ENCODE data around the gene RGL2. TPM values are rescaled to one million over a fixed set of nuclear protein-coding genes. Genes with fewer than 3 reads are reported as not detected.

RGL2 gene
- total and polyA plus RNA-seq, 2 experiments from 2014 or later = 18.5 to 23.3 TPM

DNA sequence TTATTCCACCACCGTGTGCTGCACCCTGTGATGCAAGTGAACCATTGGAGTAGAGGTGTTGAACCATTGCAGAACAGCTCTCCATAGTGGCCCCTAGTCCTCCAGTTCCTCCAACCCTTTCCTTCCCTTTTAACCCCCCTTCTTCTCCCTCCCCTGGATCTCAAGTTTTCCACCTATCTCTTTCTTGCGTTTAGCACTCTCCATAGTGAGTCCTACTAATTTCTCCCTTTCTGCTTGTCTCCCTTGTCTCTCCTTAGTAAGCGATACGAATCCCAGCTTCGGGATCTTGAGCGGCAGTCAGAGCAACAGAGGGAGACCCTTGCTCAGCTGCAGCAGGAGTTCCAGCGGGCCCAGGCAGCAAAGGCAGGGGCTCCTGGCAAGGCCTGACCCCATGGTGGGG is 8.3 kb downstream of the RGL2 start:
- no peak for DNase-seq
- Histone ChIP-seq H3K9ac (peak overlapping the region; percentile 94), H3F3A (ENCODE audit: insufficient read depth) (no peaks in the 10 kb centered on the region), H3K4me2 (ENCODE audit: unreplicated experiment) (peak overlapping the region; percentile 99), H3K4me1 (ENCODE audit: insufficient read depth) (peaks cover 13% of the 10 kb centered on the region), H3K79me2 (ENCODE audit: insufficient read depth) (peaks cover 57% of the 10 kb centered on the region), H4K20me1 (ENCODE audit: insufficient read depth) (no peaks in the 10 kb centered on the region), H3K4me3 (peak overlapping the region; percentile 98), H3K9me3 (ENCODE audit: low read depth) (no peaks in the 10 kb centered on the region), H3K27me3 (replicated peaks; ENCODE audit: insufficient read depth) (no peaks in the 10 kb centered on the region), H3K36me3 (ENCODE audit: low read depth) (peaks cover 13% of the 10 kb centered on the region; the same call in 1 of the 2 replicates), H3K9me2 (ENCODE audit: insufficient read depth) (no peaks in the 10 kb centered on the region), H2AFZ (no peak overlapping the region), H3K27ac (no peak overlapping the region)
- in situ Hi-C loops (cut with MboI) = no loop called here
- TF ChIP-seq EZH2phosphoT487 (IDR thresholded peaks at IDR 0.05; ENCODE audit: insufficient read depth, low read depth) (no peak), EZH2 (IDR thresholded peaks at IDR 0.05; ENCODE audit: insufficient read depth, poor library complexity, severe bottlenecking) (no peak)
- 63 to 68% methylated on average over 7 of the region's 7 CpGs for WGBS, 2 experiments (ENCODE audit: low coverage in 1 of 2, low lambda C conversion rate in 2 of 2, missing lambda C conversion rate in 2 of 2)

DNA sequence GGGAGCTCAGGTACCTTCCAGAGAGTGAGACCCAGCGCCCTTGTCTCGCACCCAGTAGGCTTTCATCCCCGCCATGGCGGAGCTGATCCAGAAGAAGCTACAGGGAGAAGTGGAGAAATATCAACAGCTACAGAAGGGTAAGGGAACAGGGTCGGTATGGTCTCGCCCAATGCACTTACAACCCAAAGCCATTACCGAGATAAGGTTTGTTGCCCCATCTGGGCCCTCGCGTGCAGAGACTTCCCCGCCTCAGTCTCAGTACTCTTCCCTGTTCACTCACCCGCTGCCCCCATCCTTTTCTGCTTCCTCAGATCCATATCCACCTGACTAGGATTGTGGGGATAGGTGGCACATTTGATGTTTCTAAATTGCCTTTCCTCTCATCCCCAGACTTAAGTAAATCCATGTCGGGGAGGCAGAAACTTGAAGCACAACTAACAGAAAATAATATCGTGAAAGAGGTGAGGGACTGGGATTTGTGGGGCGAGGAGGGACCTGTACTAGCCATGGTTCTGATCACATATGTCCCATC is 8.9 kb downstream of the RGL2 start:
- Histone ChIP-seq H3K9me2 (ENCODE audit: insufficient read depth) (no peaks in the 10 kb centered on the region), H3K27ac (peak overlapping the region; percentile 64), H3K4me1 (ENCODE audit: insufficient read depth) (peaks cover 13% of the 10 kb centered on the region), H3K79me2 (ENCODE audit: insufficient read depth) (peaks cover 63% of the 10 kb centered on the region), H2AFZ (peak overlapping the region; percentile 98), H4K20me1 (ENCODE audit: insufficient read depth) (no peaks in the 10 kb centered on the region), H3K9me3 (ENCODE audit: low read depth) (no peaks in the 10 kb centered on the region), H3K36me3 (ENCODE audit: low read depth) (peaks cover 18% of the 10 kb centered on the region; the same call in 1 of the 2 replicates), H3K4me3 (peak overlapping the region; percentile 98), H3K27me3 (replicated peaks; ENCODE audit: insufficient read depth) (no peaks in the 10 kb centered on the region), H3K9ac (peak overlapping the region; percentile 94), H3F3A (ENCODE audit: insufficient read depth) (no peaks in the 10 kb centered on the region), H3K4me2 (ENCODE audit: unreplicated experiment) (peak overlapping the region; percentile 99)
- TF ChIP-seq EZH2 (IDR thresholded peaks at IDR 0.05; ENCODE audit: insufficient read depth, poor library complexity, severe bottlenecking) (no peak), EZH2phosphoT487 (IDR thresholded peaks at IDR 0.05; ENCODE audit: insufficient read depth, low read depth) (no peak)
- in situ Hi-C loops (cut with MboI) = no loop called here
- WGBS, 2 experiments (ENCODE audit: low coverage in 1 of 2, low lambda C conversion rate in 2 of 2, missing lambda C conversion rate in 2 of 2) = 1 to 3% methylated on average over 13 to 14 of the region's 14 CpGs
- peak; percentile 66 for DNase-seq

DNA sequence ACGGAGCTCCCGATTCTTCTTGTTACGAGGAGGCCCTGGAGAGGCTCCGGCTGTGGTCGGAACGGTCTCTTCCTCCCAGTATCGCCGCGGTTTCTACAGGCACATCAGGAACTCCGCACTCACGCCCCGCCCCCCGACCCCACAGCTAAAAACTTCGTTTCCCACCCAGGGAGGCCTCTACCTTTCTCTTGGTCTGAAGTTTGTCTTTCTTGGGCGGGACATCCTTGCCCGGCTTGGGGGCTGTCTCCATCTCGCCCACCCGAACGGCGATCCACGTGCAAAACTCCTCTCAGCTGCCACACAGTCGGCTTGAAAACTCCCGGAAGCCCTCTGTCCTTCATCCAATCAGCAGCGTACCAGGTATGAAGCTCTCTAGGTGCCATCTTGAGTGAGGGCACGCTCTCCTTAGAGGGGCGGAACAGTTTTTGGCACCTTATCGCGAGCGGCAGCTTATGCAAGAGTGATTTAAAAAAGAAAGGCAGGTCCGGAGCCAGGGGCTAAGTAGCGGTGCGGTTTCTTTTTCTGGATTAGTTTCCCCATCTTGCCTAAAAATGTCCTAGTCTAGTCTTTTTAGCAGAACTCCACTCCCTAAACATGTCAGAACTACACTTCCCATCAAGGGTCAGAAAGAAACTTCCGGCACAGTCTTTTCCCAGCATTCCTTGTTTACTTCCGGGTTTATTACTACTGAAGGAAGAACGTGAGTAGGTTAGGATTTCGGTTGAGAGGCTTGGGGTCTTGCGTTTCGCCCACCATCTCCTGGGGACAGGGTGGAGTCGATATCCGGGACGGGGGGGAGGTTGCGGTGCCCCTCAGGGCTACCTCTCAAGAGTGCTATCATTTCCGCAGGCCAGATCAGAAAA is 9.6 kb downstream of the RGL2 start, which contains the start of the genes PFDN6 and WDR46:
Gene PFDN6 (plus strand): TSS at position 681 of the 863 bp plus-strand sequence. CDS start 256 bp downstream, outside the sequence.
Gene WDR46 (minus strand): TSS at position 319 of the 863 bp plus-strand sequence. CDS start 69 bp downstream, at position 250.
- WGBS, 2 experiments (ENCODE audit: low coverage in 1 of 2, low lambda C conversion rate in 2 of 2, missing lambda C conversion rate in 2 of 2) = 1% methylated on average over 42 to 43 of the region's 43 CpGs
- Histone ChIP-seq H3K36me3 (ENCODE audit: low read depth) (peaks cover 25% of the 10 kb centered on the region; the same call in 1 of the 2 replicates), H3K27ac (peak within 1 kb of the TSS; percentile 64), H3K79me2 (ENCODE audit: insufficient read depth) (peaks cover 70% of the 10 kb centered on the region), H3K4me2 (ENCODE audit: unreplicated experiment) (peak within 1 kb of the TSS; percentile 99), H2AFZ (peak within 1 kb of the TSS; percentile 98), H3K9ac (peak within 1 kb of the TSS; percentile 94), H3K9me2 (ENCODE audit: insufficient read depth) (no peaks in the 10 kb centered on the region), H3F3A (ENCODE audit: insufficient read depth) (no peaks in the 10 kb centered on the region), H3K4me1 (ENCODE audit: insufficient read depth) (peaks cover 13% of the 10 kb centered on the region), H3K9me3 (ENCODE audit: low read depth) (no peaks in the 10 kb centered on the region), H4K20me1 (ENCODE audit: insufficient read depth) (no peaks in the 10 kb centered on the region), H3K4me3 (peak within 1 kb of the TSS; percentile 98), H3K27me3 (replicated peaks; ENCODE audit: insufficient read depth) (no peaks in the 10 kb centered on the region)
- DNase-seq = peak; percentile 95
- TF ChIP-seq EZH2 (IDR thresholded peaks at IDR 0.05; ENCODE audit: insufficient read depth, poor library complexity, severe bottlenecking) (no peak), EZH2phosphoT487 (IDR thresholded peaks at IDR 0.05; ENCODE audit: insufficient read depth, low read depth) (no peak)
- in situ Hi-C loops (cut with MboI) = no loop called here

DNA sequence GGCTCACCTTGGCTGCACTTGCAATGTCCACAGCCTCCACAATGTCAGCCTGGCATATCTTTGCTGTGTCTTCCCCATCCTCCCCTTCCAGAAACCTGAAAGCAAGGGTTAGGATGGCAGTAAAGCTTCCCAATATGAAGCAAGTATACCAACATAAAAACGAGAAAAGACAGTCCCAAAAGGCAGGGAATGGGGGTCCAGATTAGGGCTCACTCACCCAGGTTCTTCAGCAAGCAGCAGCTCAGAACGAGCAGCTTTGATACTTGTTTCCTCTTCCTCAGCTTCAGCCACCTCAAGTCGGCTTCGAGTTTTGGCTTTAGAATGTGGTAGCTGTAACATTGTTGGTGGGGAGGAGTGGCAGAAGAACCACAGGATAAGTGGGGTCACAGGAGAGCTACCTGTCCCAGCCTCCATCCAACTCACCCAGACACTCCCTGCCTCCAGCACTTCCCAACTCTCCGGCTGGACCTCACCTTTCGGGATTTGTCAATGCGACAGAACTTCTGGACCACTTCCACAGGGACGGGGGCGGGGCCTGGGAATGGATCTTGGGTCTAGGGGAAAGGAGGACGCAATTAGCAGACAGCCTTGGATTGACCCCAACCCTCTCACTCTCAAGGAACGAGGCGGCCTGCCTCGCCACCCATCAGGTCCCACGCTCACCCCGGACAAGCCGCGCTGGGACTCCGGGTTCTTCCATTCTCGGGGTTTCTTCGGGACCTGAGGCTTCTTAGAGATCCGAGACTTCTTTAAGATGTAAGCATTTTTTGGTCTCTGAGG is 10.4 kb downstream of the RGL2 start:
- 11% methylated on average over 21 of the region's 21 CpGs for WGBS, 2 experiments (ENCODE audit: low coverage in 1 of 2, low lambda C conversion rate in 2 of 2, missing lambda C conversion rate in 2 of 2)
- DNase-seq = peak; percentile 48
- Histone ChIP-seq H3K9me2 (ENCODE audit: insufficient read depth) (no peaks in the 10 kb centered on the region), H3K4me2 (ENCODE audit: unreplicated experiment) (peak overlapping the region; percentile 99), H3K36me3 (ENCODE audit: low read depth) (peaks cover 32% of the 10 kb centered on the region; the same call in 1 of the 2 replicates), H3K9me3 (ENCODE audit: low read depth) (no peaks in the 10 kb centered on the region), H3K79me2 (ENCODE audit: insufficient read depth) (peaks cover 78% of the 10 kb centered on the region), H3K27ac (peak overlapping the region; percentile 64), H3K27me3 (replicated peaks; ENCODE audit: insufficient read depth) (no peaks in the 10 kb centered on the region), H3F3A (ENCODE audit: insufficient read depth) (no peaks in the 10 kb centered on the region), H4K20me1 (ENCODE audit: insufficient read depth) (no peaks in the 10 kb centered on the region), H3K4me1 (ENCODE audit: insufficient read depth) (peaks cover 13% of the 10 kb centered on the region), H3K4me3 (peak overlapping the region; percentile 98), H2AFZ (peak overlapping the region; percentile 98), H3K9ac (peak overlapping the region; percentile 94)
- in situ Hi-C loops (cut with MboI) = no loop called here
- no peak for TF ChIP-seq EZH2phosphoT487 (IDR thresholded peaks at IDR 0.05; ENCODE audit: insufficient read depth, low read depth)
- no peak for TF ChIP-seq EZH2 (IDR thresholded peaks at IDR 0.05; ENCODE audit: insufficient read depth, poor library complexity, severe bottlenecking)
